Muscle of leg (tissue), 11 donors: ENCODE measurements around the gene FAM117A. TPM values are rescaled to one million over a fixed set of nuclear protein-coding genes. Genes with fewer than 3 reads are reported as not detected.

Experiments used
- DNase-seq: peaks from one replicate; pipeline ENCODE4 v3.0.0; 2013
- H3K27ac ChIP-seq: one replicate; pipeline ENCODE4 v1.5.1; 2013; ENCODE audit warnings: mild to moderate bottlenecking, low read length, control low read depth
- H3K27me3 ChIP-seq: one replicate; pipeline ENCODE4 v1.6.1; 2013; ENCODE audit warnings: low read length; ENCODE audit not compliant: control insufficient read depth, insufficient read depth
- H3K36me3 ChIP-seq: one replicate; pipeline ENCODE4 v1.6.1; 2013; ENCODE audit warnings: low read length; ENCODE audit not compliant: control insufficient read depth, insufficient read depth
- H3K4me1 ChIP-seq: one replicate; pipeline ENCODE4 v1.6.1; 2013; ENCODE audit warnings: low read length; ENCODE audit not compliant: control insufficient read depth, insufficient read depth
- H3K4me3 ChIP-seq: one replicate; pipeline ENCODE4 v1.5.1; 2013; ENCODE audit warnings: low read length, control low read depth
- H3K9me3 ChIP-seq: replicated peaks from 2 replicates; pipeline ENCODE4 v1.6.1; 2013; ENCODE audit warnings: low read depth, low read length; ENCODE audit not compliant: control insufficient read depth
- WGBS: methylation state at CpG from one replicate; pipeline ENCODE4 v1.1.5; 2013; ENCODE audit warnings: missing lambda C conversion rate; ENCODE audit not compliant: insufficient coverage; 5-methylcytosine and 5-hydroxymethylcytosine counted together
- polyA plus RNA-seq, 8 donors: library from polyadenylated mRNA; unstranded; fragments of 120-200 nt; gene quantifications; one replicate each; pipeline versions ENCODE4 v1.2.1 to v1.2.3, GENCODE V29; 2013; ENCODE audit warnings: inconsistent platforms in 1 of 8, low replicate concordance in 1 of 8; ENCODE audit not compliant: insufficient read length in 8 of 8, insufficient read depth in 1 of 8
- total RNA-seq: library from RNA; stranded (reverse); fragments of 120-200 nt; gene quantifications from one replicate; pipeline ENCODE4 v1.2.4, GENCODE V29; 2013

FAM117A gene
- total and polyA plus RNA-seq, 9 donors: 9.8 to 23.6 (median 17.5) TPM

DNA sequence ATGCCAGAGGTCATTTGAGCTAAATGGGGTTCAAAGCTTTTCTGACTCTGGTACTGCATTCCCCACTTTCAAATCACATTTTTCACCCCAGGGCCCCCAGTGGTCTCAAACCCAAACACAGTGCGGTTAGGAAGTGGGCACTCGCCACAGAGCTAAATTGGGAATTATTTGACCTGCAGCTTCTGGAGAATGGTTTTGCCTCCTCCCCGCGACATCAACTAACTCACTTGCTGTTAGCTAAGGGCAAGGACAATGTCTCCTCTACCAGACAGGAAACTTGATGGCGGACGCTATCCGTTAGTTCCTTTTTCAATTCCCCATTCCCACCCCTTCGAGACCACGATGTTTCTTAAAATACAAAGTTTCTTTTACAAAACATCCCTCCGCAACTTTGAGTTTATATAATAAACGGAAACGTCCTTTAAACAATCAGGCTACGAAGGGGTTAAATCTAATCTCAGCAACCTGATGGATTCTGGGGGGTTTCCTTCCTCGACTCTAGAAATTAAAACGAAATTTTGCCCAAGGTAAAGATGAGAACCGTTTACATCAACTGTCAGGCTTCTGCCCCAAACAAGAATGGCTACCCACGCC lies 24.1 kb upstream of the FAM117A start:
- Histone ChIP-seq H3K36me3 (peaks cover 20% of the 10 kb centered on the region), H3K4me3 (peak overlapping the region; percentile 96), H3K27me3 (no peaks in the 10 kb centered on the region), H3K4me1 (peaks cover 20% of the 10 kb centered on the region), H3K9me3 (no peaks in the 10 kb centered on the region), H3K27ac (peak overlapping the region; percentile 99)
- DNase-seq: no peak
- WGBS: 4% methylated on average over 5 of the region's 17 CpGs

DNA sequence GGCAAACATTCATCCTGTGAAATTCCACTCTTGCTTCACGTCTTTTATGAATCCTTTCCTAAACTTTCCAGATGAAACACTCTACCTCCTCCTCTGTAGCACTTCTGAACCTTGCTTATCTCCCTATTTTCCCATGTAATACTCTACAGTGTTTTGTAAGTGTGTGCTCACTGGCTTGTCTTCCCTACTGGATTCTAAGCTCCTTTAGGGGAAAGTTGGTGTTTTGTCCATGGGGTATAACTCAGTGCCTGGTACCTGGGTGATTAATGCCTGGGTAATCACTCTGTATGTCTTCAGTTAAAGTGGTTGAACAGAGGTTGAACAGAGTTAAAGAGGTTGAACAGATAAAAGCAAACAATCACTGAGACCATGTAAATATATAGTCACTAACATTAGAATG lies 20.7 kb upstream of the FAM117A start:
- 50% methylated on average over 1 of the region's 1 CpG for WGBS
- Histone ChIP-seq H3K4me1 (peaks cover 21% of the 10 kb centered on the region), H3K9me3 (no peaks in the 10 kb centered on the region)

DNA sequence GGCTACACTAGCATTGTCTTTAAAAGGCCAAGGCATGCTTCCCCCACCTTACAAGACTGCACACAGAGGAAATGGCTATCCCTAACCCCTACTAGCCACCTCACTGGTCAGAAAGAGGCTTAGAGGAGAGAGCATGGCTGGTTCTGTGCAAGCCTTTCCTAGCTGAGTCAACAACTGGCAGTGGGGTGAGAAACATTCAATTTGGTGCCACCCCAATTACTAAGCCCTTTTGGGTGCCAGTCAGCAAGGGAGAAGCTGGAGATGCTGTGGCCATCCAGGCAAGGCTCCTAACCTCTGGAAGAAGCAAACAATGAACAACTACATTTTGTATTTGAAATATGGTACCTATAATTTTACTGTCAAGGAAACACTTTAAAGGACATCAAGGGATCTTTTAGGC lies 19.9 kb upstream of the FAM117A start:
- no peaks in the 10 kb centered on the region for H3K27me3 ChIP-seq
- no peaks in the 10 kb centered on the region for H3K9me3 ChIP-seq
- no peak overlapping the region for H3K4me3 ChIP-seq
- DNase-seq: no peak
- no peaks in the 10 kb centered on the region for H3K36me3 ChIP-seq
- H3K27ac ChIP-seq: peak overlapping the region; percentile 71
- H3K4me1 ChIP-seq: peaks cover 22% of the 10 kb centered on the region

More for the DNA sequence above, 20.7 kb upstream of the FAM117A start:
- Histone ChIP-seq H3K36me3 (no peaks in the 10 kb centered on the region), H3K27me3 (no peaks in the 10 kb centered on the region), H3K4me3 (no peak overlapping the region), H3K27ac (no peak overlapping the region)
- DNase-seq: no peak

DNA sequence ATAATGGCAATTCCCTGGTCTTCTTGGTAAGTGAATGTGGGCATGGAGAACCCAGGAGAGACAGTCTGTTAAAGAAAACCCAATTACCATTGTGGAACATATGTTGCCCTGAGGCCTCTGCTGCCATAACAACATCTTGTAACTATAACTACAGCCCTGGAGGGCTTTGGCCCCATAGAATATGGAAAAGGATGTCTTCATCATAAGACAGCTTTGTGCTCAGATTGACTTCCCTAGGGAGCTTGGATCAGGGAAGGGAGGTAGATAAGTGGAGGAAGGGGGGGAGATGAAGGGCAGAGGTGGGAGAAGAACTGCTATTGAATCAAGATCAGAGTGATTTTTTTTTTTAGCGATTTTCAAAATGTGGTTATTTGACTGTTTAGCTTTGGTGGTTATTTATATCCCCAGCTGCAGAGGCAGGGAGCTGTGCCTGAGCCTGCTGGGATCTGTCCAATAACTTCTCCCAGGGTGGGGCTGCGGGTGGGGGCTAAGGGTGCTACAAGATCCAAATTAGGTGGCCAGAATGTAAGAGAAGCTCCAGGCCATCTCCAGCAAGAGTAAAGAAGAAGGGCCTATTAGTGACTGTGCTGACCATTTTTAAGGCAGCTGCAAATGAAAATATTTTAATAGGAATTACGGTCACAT lies 19.3 kb upstream of the FAM117A start:
- Histone ChIP-seq H3K4me1 (peaks cover 22% of the 10 kb centered on the region), H3K27me3 (no peaks in the 10 kb centered on the region), H3K4me3 (no peak overlapping the region), H3K36me3 (no peaks in the 10 kb centered on the region), H3K9me3 (no peaks in the 10 kb centered on the region), H3K27ac (peak overlapping the region; percentile 71)
- 33% methylated on average over 1 of the region's 3 CpGs for WGBS
- DNase-seq: peak; percentile 57

DNA sequence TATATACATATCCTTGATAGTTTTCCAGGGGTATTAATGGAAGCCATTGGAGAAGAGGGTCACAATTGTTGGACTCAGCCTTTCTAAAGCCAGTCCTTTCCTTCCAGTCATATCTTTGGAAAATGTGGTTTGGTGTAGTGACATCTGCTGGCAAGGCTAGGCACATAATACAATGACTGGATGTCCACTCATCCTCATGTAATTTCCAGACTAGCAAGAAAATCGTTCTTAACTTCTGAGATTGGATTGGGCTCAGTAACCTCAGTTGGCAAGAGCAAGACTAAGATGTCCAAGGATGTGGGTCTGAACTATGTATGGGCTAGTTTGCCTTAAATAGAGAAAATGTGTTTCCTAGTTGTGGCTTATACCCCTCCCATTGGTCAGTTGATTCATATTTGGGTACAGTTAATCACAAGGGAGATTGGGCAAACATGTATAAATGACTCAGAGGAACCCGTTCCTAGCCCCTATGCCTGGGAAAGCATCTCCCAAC lies 15.9 kb upstream of the FAM117A start:
- Histone ChIP-seq H3K9me3 (no peaks in the 10 kb centered on the region), H3K4me3 (no peak overlapping the region), H3K36me3 (no peaks in the 10 kb centered on the region), H3K27ac (no peak overlapping the region), H3K27me3 (no peaks in the 10 kb centered on the region), H3K4me1 (peaks cover 23% of the 10 kb centered on the region)
- peak; percentile 83 for DNase-seq
- WGBS: no CpG with 5 or more reads among the region's 2 CpGs

DNA sequence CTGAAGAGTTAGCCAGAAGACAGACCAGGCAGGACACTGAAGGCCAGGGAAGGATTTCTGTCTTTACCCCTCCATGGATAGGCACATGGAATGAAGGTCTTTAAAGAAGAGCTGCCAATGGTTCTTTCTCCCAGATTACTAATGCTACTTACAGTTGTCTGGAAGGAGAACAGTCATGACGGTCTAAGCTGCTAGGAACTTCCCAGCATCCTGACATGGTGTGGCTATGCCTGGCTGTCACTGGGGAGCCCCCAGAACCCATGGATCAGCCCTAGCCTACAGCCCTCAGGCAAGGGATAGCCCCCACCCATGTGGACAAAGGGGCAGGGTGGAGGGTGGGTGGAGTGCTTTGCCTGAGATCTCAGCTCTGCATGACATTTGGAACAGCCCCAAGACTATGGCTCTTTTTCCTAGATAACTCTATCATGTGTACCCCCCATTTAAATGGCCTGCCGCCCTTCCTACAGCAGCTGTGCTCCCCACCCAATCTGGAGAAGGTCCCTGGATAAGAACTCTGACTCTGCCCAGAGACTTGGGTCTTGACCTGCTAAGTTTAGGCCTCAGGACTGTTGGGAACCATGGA lies 15.3 kb upstream of the FAM117A start:
- Histone ChIP-seq H3K4me1 (peaks cover 22% of the 10 kb centered on the region), H3K27me3 (no peaks in the 10 kb centered on the region), H3K9me3 (no peaks in the 10 kb centered on the region), H3K27ac (no peak overlapping the region), H3K36me3 (no peaks in the 10 kb centered on the region), H3K4me3 (no peak overlapping the region)
- no CpG with 5 or more reads among the region's 2 CpGs for WGBS
- DNase-seq: no peak

DNA sequence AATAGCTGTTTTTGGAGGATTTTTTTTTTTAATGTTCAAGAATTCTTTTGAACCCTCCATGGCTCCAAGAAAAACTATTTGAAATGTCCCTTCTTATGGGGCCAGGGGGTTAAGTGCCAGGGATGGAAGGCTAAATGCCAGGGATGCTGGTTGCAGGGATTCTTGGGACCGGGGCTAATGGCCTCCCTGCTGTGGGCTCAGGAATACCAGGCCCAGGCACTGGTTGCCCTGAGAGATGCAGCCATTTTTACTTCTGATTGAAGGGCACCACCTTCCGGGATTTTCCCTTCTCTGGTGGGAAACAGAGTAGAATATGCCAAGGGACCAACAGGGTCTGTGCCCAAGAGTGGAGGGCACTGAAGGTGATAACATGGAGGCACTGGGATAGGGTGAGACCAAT lies 13.6 kb upstream of the FAM117A start:
- WGBS: 60% methylated on average over 1 of the region's 2 CpGs
- Histone ChIP-seq H3K36me3 (no peaks in the 10 kb centered on the region), H3K27me3 (no peaks in the 10 kb centered on the region), H3K9me3 (no peaks in the 10 kb centered on the region), H3K27ac (no peak overlapping the region), H3K4me3 (no peak overlapping the region), H3K4me1 (peaks cover 14% of the 10 kb centered on the region)
- DNase-seq: no peak

DNA sequence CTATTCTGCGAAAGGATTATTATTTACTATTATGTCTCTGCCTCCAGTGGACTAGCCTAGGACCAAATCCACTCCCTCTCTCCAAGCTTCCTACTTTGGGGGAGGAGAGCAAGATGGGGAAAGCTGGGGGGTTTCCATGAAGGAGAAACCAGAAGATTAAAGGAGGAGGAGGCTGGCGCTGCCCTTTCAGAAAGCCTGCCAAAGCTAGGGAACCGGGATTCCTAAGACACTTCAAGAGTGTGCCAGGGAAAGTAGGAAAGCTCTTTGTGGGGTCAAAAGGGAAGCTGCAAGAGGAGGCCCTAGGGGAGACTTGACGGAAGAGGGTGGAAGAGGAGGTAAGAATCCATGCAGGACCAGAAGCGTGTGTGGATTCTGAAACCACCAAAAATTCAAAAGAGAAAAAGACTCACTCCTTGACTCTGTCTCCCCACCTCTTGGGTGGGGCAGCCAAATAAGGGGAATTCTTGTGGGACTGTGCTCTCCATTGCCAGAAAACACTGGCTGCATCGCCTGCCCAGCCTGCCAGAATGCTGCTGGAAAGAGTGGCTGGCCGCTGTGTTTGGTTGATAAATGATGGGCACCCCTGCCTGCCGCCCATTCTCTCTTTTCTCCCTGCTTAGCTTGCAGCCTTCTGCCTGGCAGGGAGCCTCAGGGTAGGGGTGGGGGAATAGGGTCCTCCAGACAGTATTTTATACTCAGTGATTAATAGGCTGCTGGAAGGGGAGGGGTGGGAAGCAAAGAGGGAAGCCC lies 12.8 kb upstream of the FAM117A start:
- H3K27me3 ChIP-seq: no peaks in the 10 kb centered on the region
- no peaks in the 10 kb centered on the region for H3K9me3 ChIP-seq
- H3K36me3 ChIP-seq: no peaks in the 10 kb centered on the region
- H3K4me3 ChIP-seq: no peak overlapping the region
- H3K27ac ChIP-seq: no peak overlapping the region
- peaks cover 14% of the 10 kb centered on the region for H3K4me1 ChIP-seq
- WGBS: 61% methylated on average over 2 of the region's 8 CpGs
- DNase-seq: no peak

DNA sequence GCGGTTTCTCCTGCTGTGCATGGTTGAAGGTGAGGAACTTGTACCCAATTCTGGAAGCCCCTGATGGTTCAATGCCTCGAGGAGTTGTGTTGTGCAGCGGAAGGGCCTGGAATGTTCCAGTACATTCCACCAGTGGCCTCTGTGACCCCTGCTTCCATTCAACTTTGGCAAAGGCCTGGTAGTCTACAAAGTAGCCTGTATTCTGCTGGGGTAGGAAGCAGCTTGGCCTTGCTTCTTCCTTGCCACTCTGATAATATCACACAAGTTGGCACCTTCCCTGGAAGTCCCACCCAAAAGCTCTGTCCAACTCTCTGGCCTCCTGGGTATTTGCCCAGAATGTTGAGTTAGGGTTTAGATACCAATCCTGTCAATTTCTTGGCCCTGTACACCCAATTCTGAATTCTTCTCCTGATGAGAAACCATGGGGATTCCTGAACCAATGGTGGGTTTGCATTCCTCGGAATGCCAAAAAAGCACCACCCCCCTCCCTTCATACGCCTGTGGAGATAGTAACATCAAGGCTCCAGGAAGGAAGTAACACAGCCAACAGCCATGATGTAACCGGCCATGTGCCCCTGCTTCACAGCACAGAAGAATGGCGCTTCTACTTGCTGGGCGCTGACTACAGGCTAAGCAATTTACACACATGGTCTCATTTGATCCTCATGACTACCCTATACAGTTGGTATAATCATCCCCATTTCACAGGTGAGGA lies 11.8 kb upstream of the FAM117A start:
- Histone ChIP-seq H3K9me3 (no peaks in the 10 kb centered on the region), H3K27ac (no peak overlapping the region), H3K27me3 (no peaks in the 10 kb centered on the region), H3K4me3 (no peak overlapping the region), H3K4me1 (peaks cover 14% of the 10 kb centered on the region), H3K36me3 (no peaks in the 10 kb centered on the region)
- no peak for DNase-seq
- WGBS: 89% methylated on average over 6 of the region's 8 CpGs
